Caco-2 (cell line): ENCODE measurements around the gene PXN. TPM values are rescaled to one million over a fixed set of nuclear protein-coding genes. Genes with fewer than 3 reads are reported as not detected.

Experiments used
- BruUV-seq: library from RNA; stranded (reverse); fragments of 400-500 nt; replicated peaks from 2 replicates; lab custom pipeline; 2021; lab: Mats Ljungman, UMichigan
- CTCF ChIA-PET: fragments of 300-600 bp; sonication (Branson Sonifier 250); formaldehyde crosslinking; loops from one replicate; lab custom pipeline; 2022; ENCODE audit warnings: antibody characterized with exemption; lab: Charles Lee
- POLR2A ChIA-PET: fragments of 300-600 bp; sonication (Branson Sonifier 250); formaldehyde crosslinking; loops from one replicate; lab custom pipeline; 2022; ENCODE audit warnings: antibody characterized with exemption; lab: Charles Lee
- DNase-seq, 2 experiments: peaks; one replicate each; pipeline versions ENCODE4 v3.0.0 to v3.0.0-alpha.2; 2020 to 2022
- H3K27me3 ChIP-seq: replicated peaks from 2 replicates; pipeline ENCODE4 v1.6.0; 2011; ENCODE audit warnings: low read length; ENCODE audit not compliant: control insufficient read depth, insufficient read depth
- H3K36me3 ChIP-seq: 2 replicates; pipeline ENCODE4 v1.5.1; 2011; ENCODE audit warnings: low read length; ENCODE audit not compliant: control insufficient read depth, insufficient read depth
- H3K4me1 ChIP-seq: fragments of 250-450 bp; sonication (Bioruptor Pico); 2 replicates; pipeline ENCODE4 v1.5.1; 2020; ENCODE audit warnings: mild to moderate bottlenecking
- H3K4me3 ChIP-seq: 2 replicates; pipeline ENCODE4 v1.5.1; 2011; ENCODE audit warnings: low read depth, mild to moderate bottlenecking, control low read depth, low read length
- H3K9me3 ChIP-seq: fragments of 250-450 bp; sonication (Bioruptor Pico); 2 replicates; pipeline ENCODE4 v1.5.1; 2020; ENCODE audit warnings: mild to moderate bottlenecking, moderate library complexity
- H3K27ac Mint-ChIP-seq: one replicate; pipeline ENCODE4 v1.8.0; 2022; ENCODE audit warnings: mixed read lengths; ENCODE audit not compliant: unreplicated experiment
- H3K27me3 Mint-ChIP-seq: one replicate; pipeline ENCODE4 v1.8.0; 2022; ENCODE audit warnings: mixed read lengths; ENCODE audit not compliant: insufficient read depth, unreplicated experiment
- H3K36me3 Mint-ChIP-seq: one replicate; pipeline ENCODE4 v1.8.0; 2022; ENCODE audit warnings: mild to moderate bottlenecking, mixed read lengths; ENCODE audit not compliant: insufficient read depth, unreplicated experiment
- H3K4me1 Mint-ChIP-seq: one replicate; pipeline ENCODE4 v1.8.0; 2022; ENCODE audit warnings: low read depth, mixed read lengths; ENCODE audit not compliant: unreplicated experiment
- H3K4me3 Mint-ChIP-seq: one replicate; pipeline ENCODE4 v1.8.0; 2022; ENCODE audit warnings: mild to moderate bottlenecking, moderate library complexity, mixed read lengths; ENCODE audit not compliant: unreplicated experiment
- H3K9me3 Mint-ChIP-seq: one replicate; pipeline ENCODE4 v1.8.0; 2022; ENCODE audit warnings: mixed read lengths; ENCODE audit not compliant: unreplicated experiment
- CTCF ChIP-seq, 2 experiments: fragments of 200-600 bp in 1 of 2; IDR thresholded peaks; 1 replicate in 1 of 2; 2 replicates in 1 of 2; pipeline versions ENCODE4 v1.5.1 to v1.8.0; 2011 to 2022; ENCODE audit warnings: antibody characterized with exemption in 1 of 2, control low read depth in 1 of 2, inconsistent platforms in 1 of 2, low read depth in 1 of 2, low read length in 1 of 2, mild to moderate bottlenecking in 1 of 2, moderate library complexity in 1 of 2; ENCODE audit not compliant: insufficient read depth in 1 of 2, severe bottlenecking in 1 of 2, unreplicated experiment in 1 of 2
- intact Hi-C: fragments of 100-400 bp; cut with micrococcal nuclease; formaldehyde crosslinking; loops from one replicate; pipeline ENCODE4 v1.10.0; 2022; ENCODE audit not compliant: unreplicated experiment
- total RNA-seq: library from RNA; stranded (reverse); gene quantifications from 2 replicates; pipeline ENCODE4 v1.2.3, GENCODE V29; 2022

Gene PXN
- total RNA-seq, 1 experiment from 2014 or later = 150 TPM

DNA sequence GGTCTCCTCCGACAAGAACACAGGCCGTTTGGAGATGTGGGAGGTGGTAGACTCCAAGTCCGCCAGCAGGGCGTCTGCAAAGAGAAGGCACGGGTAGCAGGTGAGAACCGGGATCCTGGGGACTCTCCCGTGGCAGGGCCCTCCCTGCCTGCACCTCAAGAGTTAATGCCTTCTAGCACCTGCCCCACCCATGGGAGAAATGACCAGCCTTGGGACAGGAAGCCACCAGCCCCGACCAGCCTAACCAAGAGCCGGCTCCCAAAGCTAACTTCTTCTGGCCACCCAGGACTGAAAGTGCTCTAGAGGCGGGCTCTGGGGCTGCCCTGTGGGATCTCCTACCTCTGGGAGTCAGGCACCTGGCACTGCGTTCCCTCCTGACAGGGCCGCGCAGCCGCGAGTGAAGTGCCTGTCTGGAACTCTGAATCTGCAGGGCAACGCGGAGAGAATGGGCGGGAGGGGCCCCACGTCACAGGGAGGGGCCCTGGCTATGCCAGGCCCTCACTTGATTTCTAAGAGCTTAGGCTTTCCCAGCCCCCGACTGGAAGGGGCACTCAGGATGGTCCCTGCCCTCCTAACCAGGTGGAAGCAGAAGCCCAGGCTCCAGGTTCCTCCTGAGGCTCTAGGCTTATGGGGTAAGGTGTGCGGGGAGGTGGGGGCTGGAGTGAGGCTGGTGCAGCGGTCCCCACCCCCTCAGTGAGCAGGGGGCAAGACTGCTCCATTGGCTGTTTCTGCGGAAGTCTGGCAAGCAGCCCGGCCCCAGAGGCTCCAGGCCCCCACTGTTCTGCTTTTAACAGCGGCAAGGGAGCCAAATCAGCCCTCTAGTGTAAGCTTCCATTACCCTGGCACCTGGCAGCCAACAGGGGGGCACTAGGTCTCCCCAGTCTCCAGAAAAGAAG lies 41.0 kb downstream of the PXN start:
- peaks cover 14% of the 10 kb centered on the region for H3K4me1 Mint-ChIP-seq
- peaks cover 41% of the 10 kb centered on the region for H3K4me1 ChIP-seq
- H3K9me3 Mint-ChIP-seq = no peaks in the 10 kb centered on the region
- intact Hi-C loops = no loop called here
- no peaks in the 10 kb centered on the region for H3K27me3 ChIP-seq
- H3K27ac Mint-ChIP-seq = peak overlapping the region; percentile 84
- H3K36me3 Mint-ChIP-seq = peaks cover 79% of the 10 kb centered on the region
- no peaks in the 10 kb centered on the region for H3K9me3 ChIP-seq
- DNase-seq = no peak
- H3K4me3 Mint-ChIP-seq = no peak overlapping the region
- no TSS peak for BruUV-seq
- POLR2A ChIA-PET = interaction anchor here (1.2 to 1.8 kb wide), 3 partner anchors 23 to 67 kb away, joined by 3 to 14 read pairs (median 6); partner anchors contain the start of genes PXN and RPLP0
- no peaks in the 10 kb centered on the region for H3K27me3 Mint-ChIP-seq
- no peak for TF ChIP-seq CTCF (IDR thresholded peaks at IDR 0.05; ENCODE audit: insufficient read depth in 1 of 2, low read depth in 1 of 2, low read length in 1 of 2, severe bottlenecking in 1 of 2, unreplicated experiment in 1 of 2)
- H3K4me3 ChIP-seq = no peak overlapping the region
- peaks cover 3% of the 10 kb centered on the region for H3K36me3 ChIP-seq
- CTCF ChIA-PET = interaction anchor here (1.0 kb wide), 1 partner anchor 41 kb away, joined by 4 read pairs; the partner anchor contains the start of gene PXN

- Mint-ChIP-seq H3K4me3 (no peak overlapping the region), H3K27ac (no peak overlapping the region), H3K9me3 (no peaks in the 10 kb centered on the region), H3K4me1 (peaks cover 14% of the 10 kb centered on the region), H3K27me3 (no peaks in the 10 kb centered on the region), H3K36me3 (peaks cover 79% of the 10 kb centered on the region)
- CTCF ChIA-PET = no interaction called here
- Histone ChIP-seq H3K36me3 (peaks cover 5% of the 10 kb centered on the region), H3K4me3 (no peak overlapping the region), H3K4me1 (peaks cover 38% of the 10 kb centered on the region), H3K27me3 (no peaks in the 10 kb centered on the region), H3K9me3 (no peaks in the 10 kb centered on the region)
- intact Hi-C loops = no loop called here
- TF ChIP-seq CTCF (IDR thresholded peaks at IDR 0.05; ENCODE audit: insufficient read depth in 1 of 2, low read depth in 1 of 2, low read length in 1 of 2, severe bottlenecking in 1 of 2, unreplicated experiment in 1 of 2) = no peak
- no peak for DNase-seq
- POLR2A ChIA-PET = interaction anchor here (1.0 kb wide), 1 partner anchor 23 kb away, joined by 3 read pairs; the partner anchor contains the start of gene RPLP0
- no TSS peak for BruUV-seq
Observed at GRCh38 chr12:120223458-120224303, 41.8 kb downstream of the PXN start.

GRCh38 chr12:120222288-120222832 lies 43.2 kb downstream of the PXN start:
- ChIA-PET CTCF (interaction anchor here (0.7 to 1.1 kb wide), 2 partner anchors 13 to 21 kb away, joined by 3 to 4 read pairs; no protein-coding TSS in a partner anchor), POLR2A (no interaction called here)
- Mint-ChIP-seq H3K4me1 (peaks cover 14% of the 10 kb centered on the region), H3K4me3 (no peak overlapping the region), H3K9me3 (no peaks in the 10 kb centered on the region), H3K27ac (no peak overlapping the region), H3K27me3 (no peaks in the 10 kb centered on the region), H3K36me3 (peaks cover 80% of the 10 kb centered on the region)
- peaks cover 6% of the 10 kb centered on the region for H3K36me3 ChIP-seq
- H3K4me1 ChIP-seq = peaks cover 30% of the 10 kb centered on the region
- no TSS peak for BruUV-seq
- H3K9me3 ChIP-seq = no peaks in the 10 kb centered on the region
- TF ChIP-seq CTCF (IDR thresholded peaks at IDR 0.05; ENCODE audit: insufficient read depth in 1 of 2, low read depth in 1 of 2, low read length in 1 of 2, severe bottlenecking in 1 of 2, unreplicated experiment in 1 of 2) = no peak
- DNase-seq = no peak
- no peak overlapping the region for H3K4me3 ChIP-seq
- no peaks in the 10 kb centered on the region for H3K27me3 ChIP-seq
- intact Hi-C loops = no loop called here
